HG02798 (cell line): Measurements from ENCODE around the gene ATF5.
"Not testable (repeated sequence)": the region's sequence is repeated elsewhere in the genome, so short reads cannot be mapped to it uniquely, and the experiment has no call there.

Experiments
- ATAC-seq: cut with Tn5 transposase; IDR thresholded peaks from one replicate; pipeline ENCODE4 v1.9.1; 2021; ENCODE audit warnings: mild to moderate bottlenecking; ENCODE audit not compliant: unreplicated experiment, poor library complexity

Gene ATF5

GRCh38 chr19:49968279-49968922, 39.4 kb downstream of the ATF5 start:
- no peak for ATAC-seq

- ATAC-seq, result not testable (repeated sequence)
Measured at GRCh38 chr19:49969355-49969754, 40.4 kb downstream of the ATF5 start.

GRCh38 chr19:49971991-49972411, 43.0 kb downstream of the ATF5 start:
- no peak for ATAC-seq

- no peak for ATAC-seq
Measured at GRCh38 chr19:49972841-49973240, 43.8 kb downstream of the ATF5 start.

- ATAC-seq, result no peak
Measured at GRCh38 chr19:49973987-49974386, 45.0 kb downstream of the ATF5 start.

- ATAC-seq, result no peak
Measured at GRCh38 chr19:49975051-49975450, 46.0 kb downstream of the ATF5 start.

- ATAC-seq, result no peak
Measured at GRCh38 chr19:49976496-49976895, 47.5 kb downstream of the ATF5 start.

GRCh38 chr19:49977076-49977475, 48.1 kb downstream of the ATF5 start:
- no peak for ATAC-seq

- no peak for ATAC-seq
Measured at GRCh38 chr19:49977881-49978280, 48.9 kb downstream of the ATF5 start.

GRCh38 chr19:49978324-49978723, 49.3 kb downstream of the ATF5 start:
- no peak for ATAC-seq

- ATAC-seq, result no peak
Measured at GRCh38 chr19:49981603-49982593, 52.9 kb downstream of the ATF5 start.
